HG02870 (cell line): Measurements from ENCODE around the gene PAN2.
"Not testable (repeated sequence)": the region's sequence is repeated elsewhere in the genome, so short reads cannot be mapped to it uniquely, and the experiment has no call there.

Experiments used
- ATAC-seq: cut with Tn5 transposase; IDR thresholded peaks from one replicate; pipeline ENCODE4 v1.9.1; 2021; ENCODE audit warnings: mild to moderate bottlenecking, moderate library complexity; ENCODE audit not compliant: unreplicated experiment

The PAN2 gene

DNA sequence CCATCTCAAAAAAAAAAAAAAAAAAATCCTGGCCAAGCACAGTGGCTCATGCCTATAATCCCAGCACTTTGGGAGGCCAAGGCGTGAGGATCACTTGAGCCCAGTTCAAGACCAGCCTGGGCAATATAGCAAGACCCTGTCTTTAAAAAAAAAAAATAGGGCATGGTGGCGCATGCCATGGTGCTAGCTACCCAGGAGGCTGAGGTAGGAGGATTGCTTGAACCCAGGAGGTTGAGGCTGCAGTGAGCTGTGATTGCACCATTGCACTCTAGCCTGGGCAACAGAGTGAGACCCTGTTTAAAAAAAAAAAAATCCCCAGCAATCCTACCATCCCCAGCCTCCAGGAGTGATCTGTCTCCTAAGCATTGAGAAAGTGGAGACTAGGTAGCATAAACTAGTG, 8.5 kb upstream of the PAN2 start:
- ATAC-seq, result not testable (repeated sequence)

DNA sequence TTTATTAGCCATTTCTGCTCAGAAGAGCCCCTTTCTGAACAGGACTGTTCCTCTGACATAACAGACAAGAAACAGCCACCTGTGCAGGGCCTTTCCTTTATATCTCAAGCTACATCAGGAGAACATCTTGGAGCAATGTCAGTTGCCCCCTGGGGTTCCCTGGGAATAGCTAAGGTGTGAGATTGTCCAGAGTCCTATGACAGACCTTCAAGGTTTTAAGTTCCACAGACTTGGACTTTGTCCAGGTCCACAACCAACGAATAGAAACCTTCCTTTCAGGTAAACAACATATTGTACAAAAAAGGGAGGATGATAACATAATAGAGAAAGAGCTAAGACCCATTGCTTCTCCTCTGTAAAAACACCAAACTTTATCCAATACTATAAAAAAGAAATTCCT, 7.8 kb upstream of the PAN2 start:
- ATAC-seq, result no peak

DNA sequence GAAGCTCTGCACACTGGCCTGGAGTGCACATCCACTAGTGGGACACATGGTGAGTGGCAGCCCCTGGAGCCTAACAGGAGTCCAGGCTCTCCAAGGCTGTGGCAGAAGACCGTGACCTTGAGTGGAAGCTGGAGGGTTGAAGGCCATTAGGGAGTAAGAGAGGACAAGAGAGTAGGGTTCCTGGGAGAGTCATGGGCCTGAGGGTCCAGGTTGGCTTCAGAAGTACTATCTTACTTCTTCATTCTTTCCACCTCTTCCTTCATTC, 5.3 kb upstream of the PAN2 start:
- no peak for ATAC-seq

DNA sequence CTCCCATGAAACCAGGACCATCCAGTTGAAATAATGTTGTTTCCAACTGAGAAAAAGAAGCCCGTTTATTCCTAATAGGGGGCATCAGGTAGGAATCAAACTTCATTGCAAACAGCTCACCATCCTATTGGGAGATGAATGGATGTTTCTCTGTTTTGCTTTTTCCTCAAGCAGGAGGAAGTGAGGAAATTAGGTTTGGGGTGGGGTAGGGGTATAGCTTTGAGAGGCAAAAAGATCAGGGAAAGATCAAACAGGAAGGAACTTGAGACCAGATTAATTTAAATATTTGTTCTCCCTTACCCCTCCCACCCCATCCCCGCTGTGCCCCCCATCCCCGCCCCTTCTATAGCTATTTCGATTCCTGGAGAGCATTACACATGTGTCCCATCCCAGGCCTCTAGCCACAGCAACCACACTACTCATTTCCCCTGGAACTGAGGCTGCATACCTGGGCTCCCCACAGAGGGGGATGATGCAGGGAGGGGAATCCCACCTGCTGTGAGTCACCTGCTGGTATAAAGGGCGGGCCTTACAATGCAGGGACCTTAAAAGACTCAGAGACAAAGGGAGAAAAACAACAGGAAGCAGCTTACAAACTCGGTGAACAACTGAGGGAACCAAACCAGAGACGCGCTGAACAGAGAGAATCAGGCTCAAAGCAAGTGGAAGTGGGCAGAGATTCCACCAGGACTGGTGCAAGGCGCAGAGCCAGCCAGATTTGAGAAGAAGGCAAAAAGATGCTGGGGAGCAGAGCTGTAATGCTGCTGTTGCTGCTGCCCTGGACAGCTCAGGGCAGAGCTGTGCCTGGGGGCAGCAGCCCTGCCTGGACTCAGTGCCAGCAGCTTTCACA, 4.7 kb upstream of the PAN2 start, which contains the start of gene IL23A:
Gene IL23A, plus strand, starts transcription at position 577 of the 850 bp plus-strand sequence. Its CDS starts 161 bp downstream, at position 738.
- ATAC-seq, result peak; percentile 41

DNA sequence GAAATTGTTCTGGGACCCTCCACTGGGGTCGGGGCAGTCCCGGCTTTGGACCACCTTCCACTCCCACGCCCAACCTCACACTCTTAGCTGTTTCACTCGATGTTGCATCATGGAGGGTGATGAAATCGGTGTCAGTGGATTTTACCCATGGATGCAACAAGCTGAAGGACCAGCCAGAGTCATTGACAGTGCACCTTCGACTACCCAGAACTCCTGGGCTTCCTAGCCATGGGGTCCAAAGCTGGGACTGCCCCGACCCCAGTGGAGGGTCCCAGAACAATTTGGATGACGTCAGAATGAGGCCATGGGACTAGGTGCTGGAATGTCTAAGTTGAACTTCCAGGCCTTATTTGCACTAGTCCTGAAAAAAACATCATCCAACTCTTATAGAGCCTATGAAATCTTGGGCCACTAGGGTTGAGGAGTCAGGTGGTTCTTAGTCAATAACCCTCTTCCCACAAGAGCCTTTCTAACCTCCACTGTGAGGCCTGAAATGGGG, 4.0 kb upstream of the PAN2 start:
- ATAC-seq, result no peak

DNA sequence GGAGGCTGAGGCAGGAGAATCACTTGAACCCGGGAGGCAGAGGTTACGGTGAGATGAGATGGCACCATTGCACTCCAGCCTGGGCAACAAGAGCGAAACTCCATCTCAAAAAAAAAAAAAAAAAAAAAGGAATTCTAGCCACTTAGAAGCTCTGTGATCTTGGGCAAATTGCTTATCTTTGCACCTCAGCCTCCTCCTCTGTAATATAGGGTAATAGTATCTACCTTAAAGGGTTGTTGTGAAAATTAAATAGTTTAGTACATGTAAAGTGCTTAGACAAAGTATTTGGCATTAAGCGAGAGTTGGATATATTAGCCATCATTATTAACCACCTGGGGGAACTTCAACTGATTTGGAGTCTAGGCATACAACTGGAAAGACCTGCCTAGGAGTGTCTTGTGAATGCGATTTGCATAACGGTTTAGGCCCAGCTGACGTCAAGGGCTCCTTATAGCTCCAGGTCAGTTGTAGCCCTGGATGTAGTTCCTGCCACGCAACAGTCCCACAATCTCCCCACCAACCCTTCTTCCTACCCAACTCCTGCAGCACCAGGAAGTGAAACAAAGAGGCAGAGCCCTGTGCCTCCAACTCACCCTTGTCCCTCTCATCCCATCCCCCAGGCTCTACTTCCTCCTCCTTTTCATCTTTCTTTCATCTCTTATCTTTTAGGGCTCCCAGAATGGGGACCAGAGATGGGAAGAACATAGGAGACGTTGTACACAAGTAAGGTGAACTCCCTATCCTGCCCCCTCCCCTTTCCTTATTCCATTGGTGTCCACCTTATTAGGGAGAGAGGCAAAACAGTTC, 2.8 kb upstream of the PAN2 start:
- ATAC-seq, result no peak

DNA sequence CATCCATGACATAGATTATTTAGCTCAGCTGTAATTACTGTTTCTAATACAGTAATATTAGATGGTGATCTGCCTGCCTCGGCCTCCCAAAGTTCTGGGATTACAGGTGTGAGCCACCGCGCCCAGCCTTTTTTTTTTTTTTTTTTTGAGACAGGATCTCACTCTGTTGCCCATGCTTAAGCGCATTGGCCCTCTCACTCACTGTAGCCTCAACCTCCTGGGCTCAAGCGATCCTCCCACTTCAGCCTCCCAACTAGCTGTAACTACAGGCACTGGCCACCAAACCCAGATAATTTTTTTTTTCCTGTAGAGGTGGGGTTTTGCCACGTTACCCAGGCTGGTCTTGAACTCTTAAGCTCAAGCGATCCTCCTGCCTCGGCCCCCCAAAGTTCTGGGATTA, 1.7 kb upstream of the PAN2 start:
- not testable (repeated sequence) for ATAC-seq

DNA sequence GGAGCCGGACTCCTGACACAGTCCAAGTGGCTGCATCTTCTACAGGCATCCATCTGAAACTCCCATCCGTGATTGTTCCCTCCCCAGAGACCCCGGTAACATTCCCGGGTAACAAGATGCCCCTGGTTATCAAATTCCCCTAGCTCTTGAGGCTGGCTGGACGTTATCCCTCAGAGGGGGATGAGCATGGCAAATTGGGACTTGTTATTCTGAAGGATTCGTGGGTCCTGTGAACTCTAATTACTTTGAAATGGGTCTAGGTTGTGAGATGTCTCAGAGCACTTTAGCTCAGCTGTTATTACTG, 642 bp upstream of the PAN2 start:
- ATAC-seq, result no peak

DNA sequence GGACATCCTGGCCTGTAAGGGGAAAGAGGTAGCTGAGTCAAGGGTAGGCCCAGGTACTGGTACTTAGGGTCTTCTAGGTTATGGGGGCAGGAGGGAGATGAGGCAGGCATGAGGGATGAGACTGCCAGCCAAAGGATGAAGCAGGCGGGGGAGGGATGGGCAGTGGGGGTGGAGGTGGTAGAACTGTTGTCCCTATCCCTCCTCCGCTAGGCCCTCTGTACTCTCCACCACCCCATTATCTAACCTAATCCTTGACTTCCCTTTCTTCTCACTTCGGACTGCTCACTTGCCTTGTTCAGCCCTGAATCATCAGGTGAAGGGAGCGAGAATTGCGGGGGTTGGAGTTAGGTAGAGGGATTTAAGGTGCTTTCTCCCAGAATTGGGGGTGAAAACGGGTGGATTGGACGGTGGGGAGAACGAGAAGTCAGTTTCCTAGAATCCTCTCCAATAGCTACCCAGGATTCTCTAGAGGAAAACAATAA, 562 bp downstream of the PAN2 start:
- ATAC-seq, result no peak

DNA sequence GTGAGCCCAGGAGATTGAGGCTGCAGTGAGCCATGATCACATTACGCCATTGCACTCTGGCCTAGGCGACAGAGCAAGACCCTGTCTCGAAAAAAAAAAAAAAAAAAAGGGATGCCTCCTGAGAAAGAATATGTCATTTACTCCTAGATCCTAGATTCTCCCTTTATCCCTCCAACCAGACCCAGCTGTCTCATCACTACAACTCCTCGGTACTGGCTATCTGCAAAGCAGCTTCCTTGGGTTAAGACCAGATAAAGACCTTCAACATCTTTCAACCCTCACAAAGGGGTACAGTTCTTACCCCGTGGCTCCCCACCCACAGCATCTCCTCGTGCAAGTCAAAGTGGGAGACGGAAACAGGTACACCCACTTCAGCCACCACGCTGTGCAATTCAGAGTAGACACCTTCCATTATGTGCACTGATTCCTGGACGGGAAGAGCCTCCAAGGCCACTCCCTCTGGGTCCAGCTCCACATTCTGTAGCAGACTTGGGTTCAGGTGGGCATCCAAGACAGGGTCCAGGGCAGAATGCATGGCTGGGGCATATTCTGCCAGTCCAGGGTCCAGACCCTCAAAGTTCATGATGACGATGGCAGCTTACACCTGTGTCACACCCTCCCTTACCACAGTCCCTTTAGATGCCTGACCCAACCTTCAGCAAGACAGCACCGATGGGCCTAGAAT, 1.1 kb downstream of the PAN2 start:
- ATAC-seq, result no peak

DNA sequence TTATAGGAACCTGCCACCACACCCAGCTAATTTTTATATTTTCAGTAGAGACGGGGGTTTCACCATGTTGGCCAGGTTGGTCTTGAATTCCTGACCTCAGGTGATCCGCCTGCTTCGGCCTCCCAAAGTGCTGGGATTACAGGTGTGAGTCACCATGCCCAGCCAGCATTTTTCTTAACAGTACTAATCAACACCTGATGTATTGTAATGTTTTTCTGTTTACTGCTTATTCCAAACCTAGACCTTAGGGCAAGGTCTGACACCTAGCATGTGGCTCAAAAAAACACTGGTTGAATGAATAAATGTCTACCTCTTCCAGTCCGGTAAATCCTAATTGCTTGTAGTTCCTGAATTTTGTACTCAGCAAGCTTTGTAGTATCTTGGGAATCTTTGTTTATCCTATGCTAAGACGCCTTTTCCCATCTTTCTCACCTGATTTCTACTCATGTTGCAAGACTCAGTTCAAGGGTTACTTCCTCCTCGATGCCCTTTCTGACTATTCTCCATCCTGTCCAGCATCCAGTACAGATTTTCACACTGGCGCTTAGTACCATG, 2.8 kb downstream of the PAN2 start:
- no peak for ATAC-seq

DNA sequence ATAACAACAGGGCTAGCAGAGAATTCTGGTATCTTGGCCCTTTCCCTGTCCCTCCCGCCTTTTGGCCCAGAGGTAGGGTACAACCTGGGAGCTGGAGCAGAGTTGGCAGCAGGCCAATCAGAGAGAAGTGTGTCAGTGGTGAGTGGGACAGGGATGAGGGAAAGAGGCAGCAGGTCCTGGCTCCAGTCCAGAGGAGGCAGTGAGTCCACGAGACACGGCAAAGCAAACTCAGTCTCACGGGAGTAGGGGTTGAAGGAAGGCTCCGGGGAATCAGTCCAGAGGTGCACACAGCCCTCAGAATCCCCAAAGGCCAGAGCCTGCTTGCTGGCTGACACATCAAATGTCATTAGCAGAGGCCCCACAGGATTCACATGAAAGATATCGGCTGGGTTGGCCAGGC, 7.3 kb downstream of the PAN2 start:
- ATAC-seq, result no peak

DNA sequence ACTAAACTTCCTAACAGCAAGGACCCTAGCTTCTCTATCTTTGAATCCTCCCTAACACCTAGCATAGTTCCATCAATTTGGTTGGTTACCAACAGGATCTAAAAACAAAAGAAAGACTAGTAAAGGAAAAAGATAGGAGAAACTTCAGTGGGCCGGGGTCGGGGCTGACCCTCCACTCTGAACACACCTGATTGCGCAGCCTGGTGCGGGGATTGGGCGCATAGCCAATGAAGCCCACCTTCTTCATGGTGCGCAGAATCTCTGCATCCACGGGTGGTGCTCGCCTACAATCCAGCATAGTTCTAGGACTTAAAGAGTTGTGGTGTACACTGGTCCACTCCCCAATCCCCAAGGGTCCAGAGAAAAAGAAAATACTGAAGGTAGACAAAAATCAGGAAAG, 7.7 kb downstream of the PAN2 start:
- ATAC-seq, result no peak

DNA sequence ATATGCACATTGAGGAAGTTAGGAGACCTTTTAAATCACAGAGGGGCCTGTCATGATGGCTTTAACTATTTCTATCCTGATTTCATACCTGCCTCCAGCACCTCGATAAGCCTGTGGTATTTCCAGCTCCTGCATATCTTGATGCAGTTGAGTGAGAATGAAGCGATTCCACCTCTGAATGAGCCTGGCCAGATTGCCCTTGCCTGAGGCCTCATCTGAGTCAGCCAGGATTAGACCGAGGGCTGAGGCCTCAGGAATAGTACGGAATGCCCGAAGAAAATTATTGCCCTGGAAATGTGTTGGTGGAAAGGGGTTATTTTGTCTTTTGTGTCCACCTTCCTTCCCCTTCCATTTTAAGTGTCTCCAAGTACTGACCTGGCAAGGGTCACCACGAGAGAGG, 9.6 kb downstream of the PAN2 start:
- no peak for ATAC-seq

DNA sequence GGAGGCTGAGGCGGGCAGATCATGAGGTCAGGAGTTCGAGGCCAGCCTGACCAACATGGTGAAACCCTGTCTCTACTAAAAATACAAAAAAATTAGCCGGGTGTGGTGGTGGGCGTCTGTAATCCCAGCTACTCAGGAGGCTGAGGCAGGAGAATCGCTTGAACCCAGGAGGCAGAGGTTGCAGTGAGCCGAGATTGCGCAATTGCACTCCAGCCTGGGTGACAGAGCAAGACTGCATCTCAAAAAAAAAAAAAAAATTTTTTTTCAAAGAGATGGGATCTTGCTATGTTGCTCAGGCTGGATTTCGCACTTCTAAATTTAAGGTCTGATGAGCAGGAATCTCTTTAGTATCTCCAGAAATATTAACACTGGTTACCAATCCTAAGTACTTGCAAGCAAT, 12.2 kb downstream of the PAN2 start:
- not testable (repeated sequence) for ATAC-seq

DNA sequence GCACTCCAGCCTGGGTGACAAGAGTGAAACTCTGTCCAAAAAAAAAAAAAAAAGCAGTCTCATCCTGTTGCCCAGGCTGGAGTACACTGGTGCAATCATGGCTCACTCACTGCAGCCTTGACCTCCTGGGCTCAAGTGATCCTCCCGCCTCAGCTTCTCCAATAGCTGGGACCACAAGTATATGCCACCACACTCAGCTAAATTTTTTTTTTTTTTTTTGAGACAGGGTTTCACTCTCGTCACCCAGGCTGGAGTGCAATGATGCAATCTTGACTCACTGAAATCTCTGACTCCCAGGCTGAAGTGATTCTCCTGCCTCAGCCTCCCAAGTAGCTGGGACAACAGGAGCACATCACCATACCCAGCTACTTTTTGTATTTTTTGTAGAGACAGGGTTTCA, 12.8 kb downstream of the PAN2 start:
- ATAC-seq, result no peak

DNA sequence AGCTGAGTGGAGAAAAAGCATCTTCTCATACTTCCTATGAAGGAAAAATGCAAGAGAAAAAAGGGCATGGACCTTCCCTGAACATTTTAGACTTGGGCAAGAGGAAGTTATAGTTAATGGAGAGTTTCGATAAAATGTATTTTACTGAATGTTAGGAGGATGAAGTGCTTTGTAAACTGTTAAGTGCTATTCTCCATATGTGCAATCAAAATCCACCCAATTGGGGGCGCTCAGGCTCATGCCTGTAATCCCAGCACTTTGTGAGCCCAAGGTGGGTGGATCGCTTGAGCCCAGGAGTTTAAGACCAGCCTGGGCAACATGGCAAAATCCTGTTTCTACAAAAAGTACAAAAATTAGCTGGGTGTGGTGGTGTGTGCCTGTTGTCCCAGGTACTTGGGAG, 16.1 kb downstream of the PAN2 start:
- no peak for ATAC-seq

DNA sequence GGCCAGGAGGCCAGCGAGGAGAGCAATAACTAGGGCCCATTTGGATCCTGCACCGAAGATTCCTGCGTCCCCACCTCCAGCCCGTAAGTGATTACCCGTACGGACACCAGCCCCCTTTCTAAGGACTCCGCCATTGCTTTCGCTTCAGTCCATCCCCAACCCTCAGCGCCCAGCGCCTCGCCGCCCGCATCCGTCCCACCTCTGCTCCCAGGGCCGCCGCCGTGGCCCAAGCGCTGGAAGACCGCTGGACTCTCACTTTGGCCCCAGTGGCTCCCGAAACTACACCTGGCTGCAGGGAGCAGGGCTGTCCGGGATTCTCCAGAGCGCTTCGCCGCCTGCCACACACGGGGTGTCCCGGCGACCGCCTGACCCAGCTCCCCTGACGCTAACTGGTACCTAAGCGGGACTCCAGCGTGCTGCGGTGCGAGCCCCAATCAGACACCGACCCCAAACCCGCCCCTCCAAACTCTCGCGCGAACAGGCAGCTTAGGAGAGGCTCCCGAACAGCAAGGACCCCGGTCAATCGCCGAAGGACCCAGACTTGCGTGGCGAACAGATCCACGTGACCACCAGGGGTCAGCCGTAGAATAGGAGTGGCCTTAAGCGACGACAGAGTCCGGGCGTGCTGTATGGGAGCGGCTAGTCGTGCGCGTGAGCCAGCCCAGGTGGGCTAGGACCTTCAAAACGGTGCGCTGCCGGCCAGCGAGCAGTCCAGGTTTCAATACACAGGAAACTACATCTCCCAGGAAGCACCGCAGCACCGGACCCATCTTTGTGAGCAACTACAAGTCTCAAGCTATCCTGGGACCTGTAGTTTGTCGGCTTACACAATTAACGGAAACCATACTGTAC, 18.0 kb downstream of the PAN2 start, which contains the start of gene CNPY2:
Gene CNPY2, minus strand, starts transcription at position 367 of the 852 bp plus-strand sequence. CDS start 771 bp downstream, outside the sequence.
- peak; percentile 86 for ATAC-seq

DNA sequence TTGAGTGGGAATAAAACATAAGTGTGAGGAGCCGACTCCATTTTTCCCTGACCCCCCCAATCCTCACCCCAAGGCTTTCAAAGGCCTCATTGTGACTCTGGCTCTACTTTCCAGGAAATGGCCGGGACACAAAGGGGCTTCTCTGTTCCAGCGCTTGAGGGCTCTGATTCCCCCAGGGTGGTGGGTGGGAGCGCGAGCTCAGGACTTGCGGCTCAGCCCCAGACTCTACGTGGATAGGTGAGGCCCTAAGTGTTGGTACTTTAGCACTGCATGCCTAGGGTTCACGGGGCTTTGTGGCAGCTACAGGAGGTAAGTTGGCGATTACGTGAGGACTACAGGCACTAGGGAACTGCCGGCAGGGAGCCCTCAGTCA, 18.6 kb downstream of the PAN2 start:
- no peak for ATAC-seq

DNA sequence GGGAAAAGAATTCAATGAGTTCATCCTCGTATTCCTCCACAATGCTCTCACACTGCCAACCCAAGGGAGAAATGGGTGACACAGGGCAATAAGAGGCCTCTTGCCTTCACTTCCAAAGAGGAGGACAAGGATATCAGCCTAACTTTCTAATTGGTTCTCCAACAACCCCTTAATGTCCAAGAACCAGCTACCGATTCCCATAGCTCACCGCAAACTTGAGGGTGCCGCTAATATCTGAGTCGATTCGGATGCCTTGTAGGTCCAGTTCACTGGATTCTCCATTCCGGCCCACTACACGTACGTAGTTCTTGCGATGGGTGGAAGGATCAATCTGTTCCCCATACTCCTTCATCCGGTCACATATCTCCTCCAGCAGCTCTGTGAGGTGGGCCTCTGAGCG, 22.8 kb downstream of the PAN2 start:
- ATAC-seq, result no peak
